PC-9 (cell line): Measurements from ENCODE around the gene HAP1. TPM values are rescaled to one million over a fixed set of nuclear protein-coding genes. Genes with fewer than 3 reads are reported as not detected.

ENCODE experiments used
- BruUV-seq: library from RNA; stranded (reverse); fragments of 400-500 nt; replicated peaks from 2 replicates; lab custom pipeline; 2021; lab: Mats Ljungman, UMichigan
- CTCF ChIA-PET: fragments of 300-600 bp; sonication (Branson Sonifier 250); formaldehyde crosslinking; loops from one replicate; lab custom pipeline; 2022; ENCODE audit warnings: antibody characterized with exemption; lab: Charles Lee
- POLR2A ChIA-PET: fragments of 300-600 bp; sonication (Branson Sonifier 250); formaldehyde crosslinking; loops from one replicate; lab custom pipeline; 2022; ENCODE audit warnings: antibody characterized with exemption; ENCODE audit not compliant: unreplicated experiment; lab: Charles Lee
- DNase-seq, 2 experiments: peaks; one replicate each; pipeline versions ENCODE4 v3.0.0 to v3.0.0-alpha.2; 2015 to 2022; ENCODE audit warnings: mixed read lengths in 1 of 2
- H2AFZ ChIP-seq: fragments of 200-600 bp; sonication (generic); 2 replicates; pipeline ENCODE4 v1.8.1; 2017; ENCODE audit warnings: antibody characterized with exemption
- H3F3A ChIP-seq: fragments of 200-600 bp; sonication (generic); 2 replicates; pipeline ENCODE4 v1.8.1; 2017; ENCODE audit warnings: antibody characterized with exemption, mild to moderate bottlenecking, low read depth; ENCODE audit not compliant: insufficient read depth
- H3K27ac ChIP-seq: fragments of 200-600 bp; sonication (generic); 2 replicates; pipeline ENCODE4 v1.6.1; 2016; ENCODE audit warnings: mixed run types
- H3K27me3 ChIP-seq: fragments of 200-600 bp; sonication (generic); 2 replicates; pipeline ENCODE4 v1.6.1; 2016; ENCODE audit warnings: low read depth, mixed run types; ENCODE audit not compliant: insufficient read depth
- H3K36me3 ChIP-seq: fragments of 200-600 bp; sonication (generic); 2 replicates; pipeline ENCODE4 v1.6.1; 2016; ENCODE audit warnings: low read depth, mixed run types
- H3K4me1 ChIP-seq: fragments of 200-600 bp; sonication (generic); replicated peaks from 2 replicates; pipeline ENCODE4 v1.6.1; 2016; ENCODE audit warnings: mixed run types; ENCODE audit not compliant: insufficient read depth
- H3K4me2 ChIP-seq: fragments of 200-600 bp; sonication (generic); 2 replicates; pipeline ENCODE4 v1.6.1; 2017; ENCODE audit warnings: mixed run types
- H3K4me3 ChIP-seq: fragments of 200-600 bp; sonication (generic); 2 replicates; pipeline ENCODE4 v1.6.1; 2016; ENCODE audit warnings: mixed run types
- H3K79me2 ChIP-seq: fragments of 200-600 bp; sonication (generic); 2 replicates; pipeline ENCODE4 v1.6.1; 2017; ENCODE audit warnings: low read depth, mixed run types
- H3K9me2 ChIP-seq: fragments of 200-600 bp; sonication (generic); 2 replicates; pipeline ENCODE4 v1.8.1; 2017; ENCODE audit warnings: mild to moderate bottlenecking; ENCODE audit not compliant: insufficient read depth
- H3K9me3 ChIP-seq: fragments of 200-600 bp; sonication (generic); 2 replicates; pipeline ENCODE4 v1.8.1; 2016; ENCODE audit warnings: low read depth; ENCODE audit not compliant: insufficient read depth
- H4K20me1 ChIP-seq: fragments of 200-600 bp; sonication (generic); 2 replicates; pipeline ENCODE4 v1.8.1; 2017; ENCODE audit not compliant: insufficient read depth
- CTCF ChIP-seq: fragments of 200-600 bp; sonication (generic); conservative IDR thresholded peaks from 2 replicates; pipeline ENCODE4 v1.6.1; 2017; ENCODE audit warnings: mixed run types, antibody characterized with exemption, mild to moderate bottlenecking, moderate library complexity
- EZH2 ChIP-seq: fragments of 200-600 bp; sonication (generic); IDR thresholded peaks from 2 replicates; pipeline ENCODE4 v1.8.0; 2017; ENCODE audit warnings: antibody characterized with exemption, low read depth
- intact Hi-C: fragments of 100-400 bp; cut with micrococcal nuclease; formaldehyde crosslinking; loops from one replicate; pipeline ENCODE4 v1.10.0; 2022; ENCODE audit not compliant: unreplicated experiment
- total RNA-seq: library from RNA; stranded (reverse); gene quantifications from 2 replicates; pipeline ENCODE4 v1.2.3, GENCODE V29; 2021

The HAP1 gene
- total RNA-seq, 1 experiment from 2014 or later, result 1.1 TPM

GRCh38 chr17:41773731-41774193 lies 39.3 kb upstream of the HAP1 start:
- H3K79me2 ChIP-seq, result peaks cover 54% of the 10 kb centered on the region
- H3K4me3 ChIP-seq, result no peak overlapping the region
- peaks cover 45% of the 10 kb centered on the region for H3F3A ChIP-seq
- peaks cover 9% of the 10 kb centered on the region; the same call in 1 of the 2 replicates for H3K36me3 ChIP-seq
- peaks cover 59% of the 10 kb centered on the region for H3K4me1 ChIP-seq
- intact Hi-C loops, result loop anchor here (1.0 to 2.0 kb wide), 2 partner anchors 13 to 35 kb away; partner anchors contain the start of gene JUP
- H4K20me1 ChIP-seq, result peaks cover 26% of the 10 kb centered on the region
- ChIA-PET POLR2A (interaction anchor here (0.7 to 1.4 kb wide), 6 partner anchors 10 to 319 kb away, joined by 4 to 18 read pairs (median 8); partner anchors contain the start of gene JUP), CTCF (interaction anchor here (1.3 to 1.9 kb wide), 2 partner anchors 12 to 27 kb away, joined by 9 to 13 read pairs; partner anchors contain the start of gene JUP)
- BruUV-seq, result no TSS peak
- H3K4me2 ChIP-seq, result peak overlapping the region; percentile 76
- no peaks in the 10 kb centered on the region for H3K9me3 ChIP-seq
- TF ChIP-seq CTCF (no peak), EZH2 (no peak)
- no peak for DNase-seq
- H3K9me2 ChIP-seq, result no peaks in the 10 kb centered on the region
- no peaks in the 10 kb centered on the region for H3K27me3 ChIP-seq
- peak overlapping the region; percentile 93 for H3K27ac ChIP-seq
- H2AFZ ChIP-seq, result no peak overlapping the region

- Histone ChIP-seq H3K9me3 (no peaks in the 10 kb centered on the region), H2AFZ (no peak overlapping the region), H3K9me2 (no peaks in the 10 kb centered on the region), H3K4me1 (peaks cover 58% of the 10 kb centered on the region), H3K36me3 (peaks cover 10% of the 10 kb centered on the region; the same call in 1 of the 2 replicates), H3K4me3 (peak overlapping the region; percentile 23; the same call in 1 of the 2 replicates), H3K4me2 (peak overlapping the region; percentile 76), H3K79me2 (peaks cover 52% of the 10 kb centered on the region), H3K27ac (peak overlapping the region; percentile 93), H3K27me3 (no peaks in the 10 kb centered on the region), H4K20me1 (peaks cover 23% of the 10 kb centered on the region), H3F3A (peaks cover 39% of the 10 kb centered on the region)
- intact Hi-C loops, result loop anchor here (1.0 to 2.0 kb wide), 2 partner anchors 13 to 34 kb away; partner anchors contain the start of gene JUP
- no TSS peak for BruUV-seq
- no peak for TF ChIP-seq EZH2
- no peak for TF ChIP-seq CTCF
- POLR2A ChIA-PET, result interaction anchor here (0.6 to 1.4 kb wide), 9 partner anchors 11 to 1454 kb away, joined by 3 to 18 read pairs (median 5); partner anchors contain the start of gene JUP
- CTCF ChIA-PET, result interaction anchor here (0.5 to 1.9 kb wide), 3 partner anchors 12 to 1044 kb away, joined by 3 to 13 read pairs (median 9); partner anchors contain the start of gene JUP
- peak; percentile 91 to 92 for DNase-seq
Measured at GRCh38 chr17:41773190-41773588, 38.7 kb upstream of the HAP1 start.

GRCh38 chr17:41772586-41773189 lies 38.2 kb upstream of the HAP1 start:
- TF ChIP-seq EZH2 (no peak), CTCF (no peak)
- no peaks in the 10 kb centered on the region for H3K9me3 ChIP-seq
- peak overlapping the region; percentile 23; the same call in 1 of the 2 replicates for H3K4me3 ChIP-seq
- ChIA-PET POLR2A (interaction anchor here (0.6 to 1.4 kb wide), 8 partner anchors 11 to 1454 kb away, joined by 3 to 18 read pairs (median 6); partner anchors contain the start of gene JUP), CTCF (interaction anchor here (0.5 to 1.9 kb wide), 3 partner anchors 13 to 1045 kb away, joined by 3 to 13 read pairs (median 9); partner anchors contain the start of gene JUP)
- BruUV-seq, result TSS peak; percentile 78
- no peak for DNase-seq
- H3K4me2 ChIP-seq, result peak overlapping the region; percentile 76
- no peaks in the 10 kb centered on the region for H3K27me3 ChIP-seq
- peak overlapping the region; percentile 93 for H3K27ac ChIP-seq
- intact Hi-C loops, result loop anchor here (1.0 to 2.0 kb wide), 4 partner anchors 14 to 40 kb away; partner anchors contain the start of gene JUP
- H4K20me1 ChIP-seq, result peaks cover 18% of the 10 kb centered on the region
- H3K79me2 ChIP-seq, result peaks cover 47% of the 10 kb centered on the region
- H3K9me2 ChIP-seq, result no peaks in the 10 kb centered on the region
- H3K36me3 ChIP-seq, result peaks cover 15% of the 10 kb centered on the region
- H3K4me1 ChIP-seq, result peaks cover 53% of the 10 kb centered on the region
- no peak overlapping the region for H2AFZ ChIP-seq
- peaks cover 34% of the 10 kb centered on the region for H3F3A ChIP-seq
